WTC11 (cell line): ENCODE results near the gene EHMT1.

Experiments used
- CTCF ChIP-seq: fragments of 200-600 bp; IDR thresholded peaks from 2 replicates; pipeline ENCODE4 v1.8.0; 2022; ENCODE audit warnings: antibody characterized with exemption
- E2F1 ChIP-seq: sonication (generic); formaldehyde crosslinking; IDR thresholded peaks from 2 replicates; pipeline ENCODE4 v1.8.0; 2022; ENCODE audit warnings: mild to moderate bottlenecking, missing genetic modification reagents
- ELF4 ChIP-seq: sonication (generic); formaldehyde crosslinking; IDR thresholded peaks from 2 replicates; pipeline ENCODE4 v1.8.1; 2022; ENCODE audit warnings: low read depth, mild to moderate bottlenecking, moderate library complexity, missing genetic modification reagents
- JUN ChIP-seq: sonication (generic); formaldehyde crosslinking; IDR thresholded peaks from 2 replicates; pipeline ENCODE4 v1.8.0; 2023; ENCODE audit warnings: mild to moderate bottlenecking, missing genetic modification reagents
- MAX ChIP-seq: sonication (generic); formaldehyde crosslinking; IDR thresholded peaks from 2 replicates; pipeline ENCODE4 v1.8.0; 2022; ENCODE audit warnings: mild to moderate bottlenecking, missing genetic modification reagents
- MXD4 ChIP-seq: fragments of 250-450 bp; sonication (Bioruptor Pico); IDR thresholded peaks from 2 replicates; pipeline ENCODE4 v1.8.0; 2021; ENCODE audit warnings: mild to moderate bottlenecking, moderate library complexity, borderline replicate concordance
- NFE2L1 ChIP-seq: sonication (generic); formaldehyde crosslinking; IDR thresholded peaks from 2 replicates; pipeline ENCODE4 v1.8.1; 2023; ENCODE audit warnings: missing genetic modification reagents
- SMAD4 ChIP-seq: sonication (generic); formaldehyde crosslinking; IDR thresholded peaks from 2 replicates; pipeline ENCODE4 v1.8.0; 2022; ENCODE audit warnings: mild to moderate bottlenecking, missing genetic modification reagents
- SP1 ChIP-seq: sonication (generic); formaldehyde crosslinking; conservative IDR thresholded peaks from 2 replicates; pipeline ENCODE4 v1.8.1; 2022; ENCODE audit warnings: missing genetic modification reagents
- TEAD4 ChIP-seq: sonication (generic); formaldehyde crosslinking; IDR thresholded peaks from 2 replicates; pipeline ENCODE4 v1.8.0; 2022; ENCODE audit warnings: mild to moderate bottlenecking, missing genetic modification reagents
- USF1 ChIP-seq: sonication (generic); formaldehyde crosslinking; IDR thresholded peaks from 2 replicates; pipeline ENCODE4 v1.8.0; 2022; ENCODE audit warnings: mild to moderate bottlenecking, missing genetic modification reagents
- USF2 ChIP-seq: sonication (generic); formaldehyde crosslinking; IDR thresholded peaks from 2 replicates; pipeline ENCODE4 v1.8.1; 2023; ENCODE audit warnings: mild to moderate bottlenecking, missing genetic modification reagents, moderate library complexity
- ZNF138 ChIP-seq: sonication (generic); formaldehyde crosslinking; conservative IDR thresholded peaks from 2 replicates; pipeline ENCODE4 v1.8.1; 2022; ENCODE audit warnings: mild to moderate bottlenecking, moderate library complexity, missing genetic modification reagents

GRCh38 chr9:137756045-137756744, 137.4 kb downstream of the EHMT1 start:
- TF ChIP-seq E2F1 (no peak), CTCF (no peak), USF2 (no peak), JUN (no peak), MXD4 (CRISPR knock-in tag) (no peak), SP1 (no peak), TEAD4 (CRISPR knock-in tag) (no peak), ZNF138 (CRISPR knock-in tag) (no peak), SMAD4 (no peak), ELF4 (CRISPR knock-in tag) (no peak), USF1 (CRISPR knock-in tag) (no peak), NFE2L1 (CRISPR knock-in tag) (no peak), MAX (CRISPR knock-in tag) (no peak)
